GM19468 (cell line): Measurements from ENCODE around the gene CDC37L1.
"Not testable (repeated sequence)": the region's sequence is repeated elsewhere in the genome, so short reads cannot be mapped to it uniquely, and the experiment has no call there.

Experiments
- ATAC-seq: cut with Tn5 transposase; IDR thresholded peaks from one replicate; pipeline ENCODE4 v1.9.1; 2021; ENCODE audit warnings: mild to moderate bottlenecking, moderate library complexity, moderate number of reproducible peaks; ENCODE audit not compliant: unreplicated experiment; ENCODE audit errors: extremely low read depth

The CDC37L1 gene

GRCh38 chr9:4679268-4680172, at the start of gene CDC37L1:
TSS of gene CDC37L1 (plus strand) at chr9:4679569. CDS start at chr9:4679768, 199 bp downstream.
- peak; percentile 94 for ATAC-seq

- no peak for ATAC-seq
Observed at GRCh38 chr9:4630836-4631235, 48.5 kb upstream of the CDC37L1 start.

GRCh38 chr9:4638968-4639367, 40.4 kb upstream of the CDC37L1 start:
- ATAC-seq: no peak

- no peak for ATAC-seq
Observed at GRCh38 chr9:4639420-4639819, 39.9 kb upstream of the CDC37L1 start.

- ATAC-seq: no peak
Observed at GRCh38 chr9:4640027-4640426, 39.3 kb upstream of the CDC37L1 start.

GRCh38 chr9:4642351-4642750, 37.0 kb upstream of the CDC37L1 start:
- no peak for ATAC-seq

GRCh38 chr9:4654084-4654483, 25.3 kb upstream of the CDC37L1 start:
- ATAC-seq: no peak

- no peak for ATAC-seq
Observed at GRCh38 chr9:4654538-4654937, 24.8 kb upstream of the CDC37L1 start.

- not testable (repeated sequence) for ATAC-seq
Observed at GRCh38 chr9:4656196-4656595, 23.2 kb upstream of the CDC37L1 start.

GRCh38 chr9:4656621-4657020, 22.7 kb upstream of the CDC37L1 start:
- no peak for ATAC-seq

GRCh38 chr9:4657426-4658159, 21.8 kb upstream of the CDC37L1 start:
- ATAC-seq: no peak

- not testable (repeated sequence) for ATAC-seq
Observed at GRCh38 chr9:4660665-4661064, 18.7 kb upstream of the CDC37L1 start.

GRCh38 chr9:4661165-4661564, 18.2 kb upstream of the CDC37L1 start:
- ATAC-seq: no peak

- ATAC-seq: no peak
Observed at GRCh38 chr9:4661611-4662010, 17.8 kb upstream of the CDC37L1 start.

GRCh38 chr9:4662108-4662988, 17.0 kb upstream of the CDC37L1 start, which contains the start of gene PLPP6:
TSS of gene PLPP6 (plus strand) at chr9:4662294. CDS start at chr9:4662376, 82 bp downstream.
- ATAC-seq: peak; percentile 72

- ATAC-seq: no peak
Observed at GRCh38 chr9:4662989-4663792, 16.2 kb upstream of the CDC37L1 start.

GRCh38 chr9:4663956-4664355, 15.4 kb upstream of the CDC37L1 start:
- ATAC-seq: no peak

- ATAC-seq: no peak
Observed at GRCh38 chr9:4665357-4665756, 14.0 kb upstream of the CDC37L1 start.

- ATAC-seq: peak; percentile 35
Observed at GRCh38 chr9:4666042-4666699, 13.2 kb upstream of the CDC37L1 start, which contains the start of gene SPATA6L. TSS of gene SPATA6L (minus strand) at chr9:4666480. CDS start at chr9:4666250, 230 bp downstream.
